Epithelial cell of prostate (primary cell): ENCODE data around the gene CMYA5.

Experiments
- DNase-seq: peaks from one replicate; pipeline ENCODE4 v3.0.0-alpha.2; 2011; ENCODE audit warnings: low read depth, low spot score
- H3K27ac ChIP-seq: fragments of 450-650 bp; 2 replicates; pipeline ENCODE4 v1.5.1; 2017; ENCODE audit warnings: mild to moderate bottlenecking

CMYA5 gene

DNA sequence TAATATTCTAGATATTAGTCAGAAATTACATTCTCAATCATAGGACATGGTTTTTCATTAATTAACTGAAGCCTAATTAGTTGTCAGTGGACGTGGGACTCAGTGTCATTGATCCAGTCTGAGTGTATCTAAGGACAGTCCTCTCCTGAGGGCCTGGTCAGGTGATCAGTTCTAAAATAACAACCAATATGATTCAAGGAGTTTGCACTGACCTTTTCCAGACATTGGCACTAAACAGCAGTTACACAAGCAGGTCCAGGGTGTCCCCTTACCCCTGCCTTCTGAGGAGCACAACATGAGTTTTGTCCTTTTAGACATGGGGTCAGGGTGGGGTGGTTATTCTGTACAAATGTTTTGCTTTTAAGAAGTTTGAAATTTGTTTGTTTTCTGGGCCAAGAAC lies 97.8 kb downstream of the CMYA5 start:
- no peak overlapping the region for H3K27ac ChIP-seq
- DNase-seq = no peak

- H3K27ac ChIP-seq = no peak overlapping the region
- DNase-seq = no peak
Measured at GRCh38 chr5:79791843-79792242, 102.2 kb downstream of the CMYA5 start.

GRCh38 chr5:79792463-79792862 lies 102.8 kb downstream of the CMYA5 start:
- H3K27ac ChIP-seq = no peak overlapping the region
- no peak for DNase-seq

DNA sequence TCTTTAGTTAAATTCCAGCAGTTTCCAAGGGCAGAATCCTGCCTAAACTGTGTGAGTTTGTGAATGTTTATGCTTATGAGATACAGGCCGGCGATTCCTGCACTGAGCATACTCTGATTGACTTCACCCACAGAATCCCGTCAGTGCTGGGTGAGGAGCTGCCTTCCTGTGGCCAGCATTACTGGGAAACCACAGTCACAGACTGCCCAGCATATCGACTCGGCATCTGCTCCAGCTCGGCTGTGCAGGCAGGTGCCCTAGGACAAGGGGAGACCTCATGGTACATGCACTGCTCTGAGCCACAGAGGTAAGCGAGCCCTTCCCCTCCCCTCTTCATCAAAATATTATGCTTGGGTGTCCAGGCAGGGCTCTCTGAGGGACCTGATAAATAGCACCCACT lies 103.7 kb downstream of the CMYA5 start:
- no peak overlapping the region for H3K27ac ChIP-seq
- no peak for DNase-seq

DNA sequence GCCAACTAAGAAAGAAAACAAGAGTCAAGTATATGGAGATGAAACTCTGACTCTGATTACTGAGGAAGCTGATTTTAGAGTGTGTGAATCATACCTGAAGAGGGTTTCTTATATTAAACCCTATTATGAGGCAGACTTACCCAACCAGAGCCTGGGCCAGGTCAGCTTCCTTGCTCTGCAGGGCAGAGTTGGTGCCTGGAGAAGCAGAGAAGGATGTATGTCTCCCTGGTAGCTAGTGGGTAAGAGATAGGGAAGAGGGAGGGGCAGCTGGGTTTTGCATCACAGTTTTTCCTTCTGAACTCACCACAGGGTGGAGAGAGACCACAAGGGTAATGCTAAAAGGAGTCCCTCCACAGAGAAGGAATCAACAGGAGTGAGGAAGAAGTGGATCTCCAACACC lies 104.1 kb downstream of the CMYA5 start:
- no peak overlapping the region for H3K27ac ChIP-seq
- DNase-seq = no peak

- no peak for DNase-seq
- no peak overlapping the region for H3K27ac ChIP-seq
Measured at GRCh38 chr5:79794347-79794746, 104.7 kb downstream of the CMYA5 start.

DNA sequence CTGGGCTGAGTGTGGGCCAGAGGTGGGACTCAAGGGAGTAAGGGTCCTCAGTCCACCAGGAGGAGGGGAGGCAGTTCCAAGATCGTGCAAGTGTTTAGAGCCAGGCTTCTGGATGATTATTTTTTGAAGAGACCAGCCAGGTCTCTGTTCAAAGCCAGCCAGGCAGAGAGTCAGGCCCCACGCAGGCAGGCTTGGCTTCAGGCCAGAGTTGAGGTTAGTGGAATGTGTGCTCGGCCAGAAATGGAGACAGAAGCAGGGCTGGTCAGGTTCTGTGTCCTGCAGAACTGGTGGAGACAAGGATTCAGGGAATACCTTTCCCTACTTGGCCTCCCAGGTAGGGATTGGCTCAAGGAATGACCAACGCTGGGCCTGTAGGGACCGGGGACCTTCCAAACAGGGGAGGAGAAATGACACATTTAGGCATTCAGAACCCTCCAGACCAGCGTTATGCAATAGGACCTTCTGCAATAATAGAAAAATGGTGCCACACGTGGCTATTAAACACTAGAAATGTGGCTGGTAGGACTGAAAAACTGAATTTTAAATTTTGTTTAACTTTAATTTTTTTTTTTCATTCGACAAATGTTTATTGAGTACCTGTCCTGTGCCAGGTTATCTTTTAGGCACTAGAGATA lies 106.2 kb downstream of the CMYA5 start:
- H3K27ac ChIP-seq = no peak overlapping the region
- no peak for DNase-seq

DNA sequence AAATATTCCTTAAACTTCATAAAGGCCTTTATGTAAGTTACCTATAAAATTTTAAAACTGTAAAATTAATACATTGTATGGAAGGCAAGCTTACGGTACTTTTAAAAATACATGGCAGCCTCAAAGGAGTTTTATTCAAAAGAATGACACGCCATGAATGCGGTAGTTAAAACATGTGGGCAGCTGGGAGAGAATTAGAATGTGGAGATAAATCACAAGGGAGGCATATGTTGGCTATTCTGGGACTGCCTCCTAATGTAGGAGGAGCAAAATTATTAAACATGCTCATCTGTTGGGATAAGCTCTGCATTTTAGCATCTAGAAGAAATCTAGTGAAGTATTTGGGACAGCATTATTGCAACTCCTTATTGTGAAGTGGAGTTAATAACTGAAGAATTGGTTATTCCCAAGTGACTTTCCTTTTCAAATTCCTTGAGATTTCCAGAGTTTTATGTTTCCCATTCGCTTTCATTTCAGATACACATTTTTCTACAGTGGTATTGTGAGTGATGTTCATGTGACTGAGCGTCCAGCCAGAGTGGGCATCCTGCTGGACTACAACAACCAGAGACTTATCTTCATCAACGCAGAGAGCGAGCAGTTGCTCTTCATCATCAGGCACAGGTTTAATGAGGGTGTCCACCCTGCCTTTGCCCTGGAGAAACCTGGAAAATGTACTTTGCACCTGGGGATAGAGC lies 109.4 kb downstream of the CMYA5 start:
- no peak for DNase-seq
- H3K27ac ChIP-seq = no peak overlapping the region

GRCh38 chr5:79800979-79801827 lies 111.6 kb downstream of the CMYA5 start:
- DNase-seq = no peak
- H3K27ac ChIP-seq = no peak overlapping the region

GRCh38 chr5:79802406-79802805 lies 112.8 kb downstream of the CMYA5 start:
- no peak for DNase-seq
- no peak overlapping the region for H3K27ac ChIP-seq

DNA sequence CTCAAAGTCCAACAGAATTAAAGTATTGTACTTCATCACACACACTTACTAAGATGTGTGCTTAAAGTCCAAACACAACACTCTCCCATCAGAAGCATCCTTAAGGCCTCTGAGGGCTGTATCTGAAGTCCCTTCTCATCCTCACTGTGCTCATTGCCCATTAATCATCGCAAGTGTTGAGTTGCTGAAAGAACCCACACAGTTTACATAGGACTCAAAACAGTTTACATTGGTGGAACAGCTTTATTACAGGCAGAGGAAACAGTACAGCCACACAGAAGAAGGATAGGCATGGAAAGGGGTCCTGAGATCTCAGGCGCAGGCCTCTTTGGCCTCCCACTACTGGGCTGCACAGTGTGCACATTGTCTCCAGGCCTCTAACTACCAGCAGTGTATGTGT lies 113.4 kb downstream of the CMYA5 start:
- no peak for DNase-seq
- no peak overlapping the region for H3K27ac ChIP-seq

DNA sequence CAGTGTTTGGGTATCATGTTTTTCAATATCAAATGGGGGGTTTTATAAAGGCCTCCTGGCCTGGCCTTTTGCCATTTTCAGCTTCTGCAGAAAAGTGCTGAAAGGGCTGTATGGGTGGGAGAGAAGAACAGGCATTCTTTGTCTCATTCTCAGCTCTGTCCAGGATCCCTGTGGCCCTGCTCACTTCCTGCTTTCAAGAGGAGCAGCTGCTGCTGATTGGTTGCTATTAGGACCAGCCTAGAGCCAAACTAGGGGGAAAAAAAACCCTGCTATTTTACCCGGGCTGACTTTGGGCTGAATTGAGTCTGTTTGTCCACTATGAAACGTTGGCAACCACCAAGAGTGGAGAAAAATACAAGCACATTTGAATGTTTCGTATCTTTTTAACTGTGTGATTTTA lies 117.1 kb downstream of the CMYA5 start:
- no peak for DNase-seq
- no peak overlapping the region for H3K27ac ChIP-seq

GRCh38 chr5:79809743-79810142 lies 120.1 kb downstream of the CMYA5 start:
- no peak for DNase-seq
- H3K27ac ChIP-seq = no peak overlapping the region

DNA sequence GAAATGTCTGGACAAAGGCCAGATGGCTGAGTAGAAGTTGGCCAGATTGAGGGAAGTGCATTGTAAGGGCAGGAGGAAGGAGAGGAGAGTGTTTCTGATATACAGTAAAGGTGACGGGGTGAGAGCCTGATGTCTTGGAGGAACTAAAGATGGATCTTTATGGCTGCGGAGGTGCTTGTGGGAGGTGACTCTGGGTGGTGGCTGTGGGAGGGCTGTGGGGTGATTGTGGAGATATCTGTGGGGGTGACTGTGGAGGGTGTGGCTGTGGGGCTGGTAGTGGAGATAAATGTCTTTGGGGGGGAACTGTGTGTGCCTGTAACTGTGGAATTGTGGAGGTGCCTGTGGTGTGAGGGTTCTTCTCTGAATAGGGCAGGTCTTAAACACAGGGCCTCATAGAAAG lies 121.4 kb downstream of the CMYA5 start:
- no peak overlapping the region for H3K27ac ChIP-seq
- no peak for DNase-seq

- DNase-seq = no peak
- no peak overlapping the region for H3K27ac ChIP-seq
Measured at GRCh38 chr5:79811904-79812303, 122.3 kb downstream of the CMYA5 start.

DNA sequence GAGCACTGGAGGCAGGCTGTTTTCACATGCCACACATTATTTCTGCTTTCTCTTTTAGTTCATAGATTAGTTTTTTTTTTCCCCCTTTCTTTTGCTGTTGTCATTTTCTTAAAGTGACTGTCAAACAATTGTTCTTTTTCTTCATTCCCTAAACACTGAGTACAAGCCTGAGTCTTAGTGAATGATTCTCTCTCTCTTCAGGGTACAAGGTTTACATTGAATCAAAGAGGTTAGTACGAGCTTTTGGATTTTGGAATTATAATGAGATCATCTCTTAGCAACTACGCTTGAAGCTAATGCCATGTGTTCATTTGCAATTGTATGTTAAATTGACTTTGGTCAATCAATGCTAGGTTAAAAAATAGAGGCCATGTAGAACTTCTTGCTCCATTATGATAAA lies 125.1 kb downstream of the CMYA5 start:
- no peak for DNase-seq
- H3K27ac ChIP-seq = no peak overlapping the region

GRCh38 chr5:79816014-79816413 lies 126.4 kb downstream of the CMYA5 start:
- H3K27ac ChIP-seq = no peak overlapping the region
- no peak for DNase-seq

- H3K27ac ChIP-seq = no peak overlapping the region
- DNase-seq = no peak
Measured at GRCh38 chr5:79820648-79821047, 131.0 kb downstream of the CMYA5 start.

DNA sequence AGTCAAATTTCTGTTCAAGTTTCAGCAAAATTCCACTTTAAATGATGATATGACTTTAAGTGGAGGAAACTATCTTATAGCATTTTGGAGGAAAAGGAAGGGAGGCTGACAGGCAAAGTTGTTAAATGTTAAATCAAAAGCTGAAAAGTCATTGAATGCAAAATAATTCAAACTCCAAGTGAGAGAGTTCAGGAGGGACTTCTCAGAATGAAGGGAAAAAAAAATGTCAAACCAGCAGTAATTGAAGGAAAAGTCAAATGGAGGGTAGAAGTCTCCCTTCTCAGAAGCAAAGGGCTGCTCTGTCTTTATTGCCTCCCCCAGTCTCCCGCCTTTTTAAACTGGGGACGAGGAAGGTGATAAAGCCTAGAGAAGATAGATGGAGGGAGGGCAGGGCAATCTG lies 134.8 kb downstream of the CMYA5 start:
- no peak for DNase-seq
- no peak overlapping the region for H3K27ac ChIP-seq

DNA sequence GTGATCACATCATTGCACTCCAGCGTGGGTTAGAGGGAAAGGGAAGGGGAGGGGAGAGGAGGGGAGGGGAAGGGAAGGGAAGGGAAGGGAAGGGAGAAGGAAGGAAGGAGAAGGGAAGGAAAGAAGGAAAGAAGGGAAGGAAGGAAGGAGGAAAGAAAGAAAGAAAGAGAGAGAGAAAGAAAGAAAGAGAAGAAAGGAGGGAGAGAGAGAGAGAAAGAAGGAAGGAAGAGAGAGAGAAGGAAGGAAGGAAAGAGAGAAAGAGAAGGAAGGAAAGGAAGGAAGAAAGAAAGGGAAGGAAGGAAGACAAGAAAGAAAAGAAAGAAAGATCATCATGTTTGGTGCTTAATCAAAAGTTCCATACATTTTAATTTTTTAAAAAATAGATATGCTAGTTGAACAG lies 136.2 kb downstream of the CMYA5 start:
- H3K27ac ChIP-seq = no peak overlapping the region
- DNase-seq = no peak

DNA sequence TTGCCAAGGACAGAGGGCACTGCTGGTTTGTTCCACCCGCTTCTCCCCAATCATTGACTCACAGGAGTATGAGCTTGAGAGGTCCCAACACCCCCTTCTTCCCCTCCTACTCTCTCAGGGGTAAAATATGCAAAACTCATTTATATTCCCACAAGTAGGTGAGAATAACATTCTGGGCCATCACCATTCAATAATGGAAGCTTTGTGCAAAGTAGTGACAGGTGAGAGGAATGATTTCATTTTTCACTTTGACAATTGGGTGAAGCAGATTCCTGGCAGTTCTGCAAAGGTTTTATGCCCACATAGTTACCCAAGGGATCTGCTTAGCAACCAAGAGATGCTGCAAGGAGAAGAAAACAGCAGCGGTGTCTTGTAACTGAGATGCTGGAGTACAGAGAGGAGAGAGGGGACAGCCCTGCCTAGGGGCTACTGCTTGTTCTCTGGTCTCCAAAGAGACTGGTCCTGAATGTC lies 137.6 kb downstream of the CMYA5 start:
- no peak overlapping the region for H3K27ac ChIP-seq
- DNase-seq = no peak
